GM12872 (cell line): Measurements from ENCODE around the gene WIZ.

Experiments used
- TF ChIP-seq, protein P1 (sequence below): IDR thresholded peaks from 3 replicates; pipeline ENCODE4 v1.5.1; 2011; ENCODE audit warnings: low read depth, mild to moderate bottlenecking, low read length, moderate library complexity; ENCODE audit not compliant: insufficient read depth

Gene WIZ

DNA sequence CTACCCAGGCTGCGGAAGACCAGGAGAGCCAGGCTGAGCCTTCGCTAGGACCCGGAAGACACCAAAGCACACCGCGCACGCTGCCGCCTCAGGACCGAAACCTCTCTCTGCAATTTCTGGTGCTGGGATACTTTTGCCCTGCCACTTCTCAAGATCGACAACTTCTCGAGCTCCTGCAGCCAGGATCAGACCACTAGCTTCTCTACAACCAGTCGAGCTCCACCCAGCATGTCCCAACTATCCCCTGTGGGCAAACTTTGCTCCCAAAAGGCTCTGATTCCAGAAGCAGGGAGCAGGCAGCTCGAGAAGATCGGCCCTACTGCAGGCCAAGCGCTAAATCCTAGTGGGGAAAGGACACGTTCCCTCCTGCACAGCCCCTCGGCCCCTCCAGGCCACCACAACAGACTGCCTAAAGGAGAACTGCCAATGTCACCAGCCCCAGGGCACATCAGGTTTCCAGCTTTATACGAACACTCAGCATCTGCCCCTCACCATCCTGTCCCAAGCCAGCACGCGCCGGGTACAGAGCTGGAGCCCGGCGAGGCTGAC lies 71.1 kb downstream of the WIZ start:
- TF ChIP-seq, protein P1, sequence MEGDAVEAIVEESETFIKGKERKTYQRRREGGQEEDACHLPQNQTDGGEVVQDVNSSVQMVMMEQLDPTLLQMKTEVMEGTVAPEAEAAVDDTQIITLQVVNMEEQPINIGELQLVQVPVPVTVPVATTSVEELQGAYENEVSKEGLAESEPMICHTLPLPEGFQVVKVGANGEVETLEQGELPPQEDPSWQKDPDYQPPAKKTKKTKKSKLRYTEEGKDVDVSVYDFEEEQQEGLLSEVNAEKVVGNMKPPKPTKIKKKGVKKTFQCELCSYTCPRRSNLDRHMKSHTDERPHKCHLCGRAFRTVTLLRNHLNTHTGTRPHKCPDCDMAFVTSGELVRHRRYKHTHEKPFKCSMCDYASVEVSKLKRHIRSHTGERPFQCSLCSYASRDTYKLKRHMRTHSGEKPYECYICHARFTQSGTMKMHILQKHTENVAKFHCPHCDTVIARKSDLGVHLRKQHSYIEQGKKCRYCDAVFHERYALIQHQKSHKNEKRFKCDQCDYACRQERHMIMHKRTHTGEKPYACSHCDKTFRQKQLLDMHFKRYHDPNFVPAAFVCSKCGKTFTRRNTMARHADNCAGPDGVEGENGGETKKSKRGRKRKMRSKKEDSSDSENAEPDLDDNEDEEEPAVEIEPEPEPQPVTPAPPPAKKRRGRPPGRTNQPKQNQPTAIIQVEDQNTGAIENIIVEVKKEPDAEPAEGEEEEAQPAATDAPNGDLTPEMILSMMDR: no peak

- TF ChIP-seq, protein P1: no peak
These were observed 74.8 kb downstream of the WIZ start for GRCh38 chr19:15374796-15375440.

GRCh38 chr19:15374105-15374651 lies 75.6 kb downstream of the WIZ start:
- TF ChIP-seq, protein P1: no peak

- TF ChIP-seq, protein P1: no peak
These were observed 76.1 kb downstream of the WIZ start for GRCh38 chr19:15373644-15374043.

DNA sequence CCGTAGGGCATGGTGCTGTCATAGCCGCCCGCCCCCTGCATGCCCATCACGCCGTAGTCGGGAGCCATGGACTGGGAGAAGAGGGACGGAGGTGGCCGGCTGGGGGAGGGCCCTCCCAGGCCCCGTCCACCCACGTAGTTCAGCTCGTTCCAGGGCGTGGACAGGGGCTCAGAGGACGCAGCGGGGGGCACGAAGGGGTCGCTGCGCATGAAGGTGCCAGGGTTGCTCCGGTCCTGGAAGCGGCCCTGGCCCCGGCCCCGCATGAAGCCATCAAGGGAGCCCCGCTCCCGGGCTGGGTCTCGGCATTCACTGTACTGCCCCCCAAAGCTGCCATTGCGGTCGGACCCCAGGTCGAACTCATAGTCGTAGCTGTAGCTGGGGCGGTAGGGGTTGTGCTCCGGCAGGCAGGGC lies 76.9 kb downstream of the WIZ start:
- TF ChIP-seq, protein P1: no peak

DNA sequence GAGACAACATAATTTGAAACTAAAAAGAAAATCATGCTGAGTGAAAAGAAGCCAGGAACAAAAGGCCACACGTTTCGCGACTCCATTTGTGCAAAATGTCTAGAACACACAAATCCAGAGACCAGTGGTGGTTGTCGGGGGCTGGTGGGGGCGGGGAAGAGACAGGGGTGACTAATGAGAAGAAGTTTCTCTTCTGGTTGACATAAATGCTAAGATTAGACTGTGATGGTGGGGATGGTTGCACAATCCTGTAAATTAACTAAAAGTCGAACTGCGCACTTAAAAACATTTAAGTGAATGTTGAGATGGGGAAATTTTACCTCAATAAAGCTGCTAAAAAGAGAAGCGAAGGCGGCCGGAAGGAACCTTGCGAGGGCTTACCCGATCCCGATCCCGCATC lies 77.3 kb downstream of the WIZ start:
- TF ChIP-seq, protein P1: no peak

DNA sequence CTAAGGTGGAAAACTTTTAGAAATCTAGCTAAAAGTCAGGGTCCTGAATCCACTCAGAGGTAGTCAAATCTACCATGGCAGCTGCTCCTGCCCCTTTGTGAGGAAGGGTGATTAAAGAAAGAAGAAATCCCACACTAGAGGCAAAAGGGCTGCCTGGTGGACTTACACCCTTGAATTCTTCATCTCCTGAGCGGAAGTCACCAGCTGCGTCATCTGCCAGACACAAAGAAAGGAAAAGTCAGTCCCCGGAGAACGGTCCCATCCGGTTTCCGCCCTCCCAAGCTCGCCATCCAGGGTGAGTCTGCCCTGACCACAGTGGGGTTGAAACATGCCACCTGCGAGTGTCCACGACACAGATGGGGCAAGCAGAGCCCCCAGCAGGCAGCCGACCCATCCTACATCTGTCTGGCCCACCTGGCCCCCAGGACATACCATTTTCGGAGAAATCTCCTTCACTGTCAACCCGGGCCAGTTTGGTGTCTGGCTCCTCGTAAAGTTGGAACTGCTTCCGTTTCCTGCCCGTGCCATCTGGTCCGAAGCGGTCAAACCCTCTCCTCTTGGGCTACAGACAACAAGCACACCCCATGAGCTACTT lies 77.9 kb downstream of the WIZ start:
- TF ChIP-seq, protein P1: no peak
